Metanephros (tissue), 1 donor: Measurements from ENCODE around the gene EFNB2. TPM values are rescaled to one million over a fixed set of nuclear protein-coding genes. Genes with fewer than 3 reads are reported as not detected.

ENCODE experiments used
- total RNA-seq: library from RNA; depleted of rRNA; stranded (reverse); fragments of >200 nt; gene quantifications from one replicate; pipeline ENCODE4 v1.2.3, GENCODE V29; 2014

EFNB2 gene, protein sequence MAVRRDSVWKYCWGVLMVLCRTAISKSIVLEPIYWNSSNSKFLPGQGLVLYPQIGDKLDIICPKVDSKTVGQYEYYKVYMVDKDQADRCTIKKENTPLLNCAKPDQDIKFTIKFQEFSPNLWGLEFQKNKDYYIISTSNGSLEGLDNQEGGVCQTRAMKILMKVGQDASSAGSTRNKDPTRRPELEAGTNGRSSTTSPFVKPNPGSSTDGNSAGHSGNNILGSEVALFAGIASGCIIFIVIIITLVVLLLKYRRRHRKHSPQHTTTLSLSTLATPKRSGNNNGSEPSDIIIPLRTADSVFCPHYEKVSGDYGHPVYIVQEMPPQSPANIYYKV
- 57.2 TPM for total RNA-seq

DNA sequence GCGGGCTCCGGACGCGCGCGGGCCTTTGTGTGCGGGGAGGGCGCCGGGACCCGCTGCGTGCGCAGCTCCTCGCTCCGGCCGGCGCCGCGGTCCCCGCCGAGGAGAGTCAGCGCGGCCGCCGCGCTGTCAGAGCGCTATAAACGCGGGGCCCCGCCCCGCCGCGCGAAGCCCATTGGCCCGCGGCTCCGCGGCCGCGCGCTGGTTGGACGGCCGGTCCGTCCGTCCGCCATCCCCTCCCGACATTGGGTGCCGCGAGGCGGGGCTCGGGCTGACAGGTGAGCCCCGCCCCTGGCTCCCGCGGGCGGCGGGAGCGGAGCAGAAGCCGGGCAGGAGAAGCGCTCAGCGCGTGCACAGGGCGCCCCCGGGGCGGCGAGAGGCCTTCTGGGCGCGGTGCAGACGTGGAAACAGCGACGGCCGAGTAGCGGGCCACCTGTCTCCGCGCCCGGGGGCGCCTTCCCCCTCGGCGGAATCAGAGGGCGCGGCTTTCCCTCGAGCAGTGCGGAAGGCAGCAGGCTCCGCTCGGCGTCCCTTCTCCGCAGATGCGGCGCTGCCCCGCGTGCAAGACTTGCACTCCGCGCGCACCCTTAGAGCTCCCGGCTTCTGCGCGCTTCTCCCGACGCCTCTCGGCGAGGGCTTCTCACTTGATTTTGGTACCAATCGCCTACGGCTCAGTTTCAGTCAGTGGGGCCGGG lies at the start of gene EFNB2:
Gene EFNB2 (minus strand): TSS at position 111 of the 692 bp plus-strand sequence. CDS start 698 bp downstream, outside the sequence.

GRCh38 chr13:106567474-106568298 lies 32.2 kb upstream of the EFNB2 start, which contains the start of gene ARGLU1:
TSS of gene ARGLU1 (minus strand) at chr13:106568137. CDS start at chr13:106567919, 218 bp downstream.

Other genes starting within 250 kb of the EFNB2 start
- gene ARGLU1, start 32.5 kb upstream of the EFNB2 start, total RNA-seq: 112 TPM